IMR-90 (cell line): ENCODE data around the gene MEGF9. TPM values are rescaled to one million over a fixed set of nuclear protein-coding genes. Genes with fewer than 3 reads are reported as not detected.

Experiments used
- ATAC-seq: fragments of 200-7000 bp; cut with Tn5 transposase; 2 replicates; pipeline ENCODE4 v1.9.1; 2020; ENCODE audit warnings: low read depth, mild to moderate bottlenecking, moderate library complexity
- BruUV-seq: library from RNA; stranded (reverse); fragments of 400-500 nt; replicated peaks from 2 replicates; lab custom pipeline; 2021; lab: Mats Ljungman, UMichigan
- CTCF ChIA-PET: fragments of 300-600 bp; formaldehyde crosslinking; extraction: SDS; loops from one replicate; lab custom pipeline; 2021; ENCODE audit warnings: antibody characterized with exemption; lab: Yijun Ruan, JAX
- POLR2A ChIA-PET: fragments of 300-600 bp; sonication (Branson Sonifier 250); formaldehyde crosslinking; loops from one replicate; lab custom pipeline; 2022; ENCODE audit warnings: antibody characterized with exemption; ENCODE audit not compliant: unreplicated experiment; lab: Charles Lee
- DNase-seq: peaks from one replicate; pipeline ENCODE4 v3.0.0; 2013
- H2AFZ ChIP-seq: replicated peaks from 2 replicates; pipeline ENCODE3; 2013; ENCODE audit warnings: low read length, mild to moderate bottlenecking; ENCODE audit not compliant: poor library complexity
- H2AK5ac ChIP-seq: 2 replicates; pipeline ENCODE4 v1.6.1; 2013; ENCODE audit warnings: low read depth, low read length, inconsistent platforms
- H2AK9ac ChIP-seq: replicated peaks from 2 replicates; pipeline ENCODE3; 2013; ENCODE audit warnings: mild to moderate bottlenecking, low read depth, low read length, moderate library complexity; ENCODE audit not compliant: poor library complexity
- H2BK120ac ChIP-seq: 2 replicates; pipeline ENCODE4 v1.6.1; 2013; ENCODE audit warnings: low read depth, low read length, inconsistent platforms
- H2BK15ac ChIP-seq: 3 replicates; pipeline ENCODE4 v1.6.1; 2013; ENCODE audit warnings: low read depth, low read length, inconsistent platforms
- H2BK20ac ChIP-seq: 2 replicates; pipeline ENCODE4 v1.6.1; 2013; ENCODE audit warnings: low read depth, mild to moderate bottlenecking, inconsistent platforms, low read length, moderate library complexity
- H2BK5ac ChIP-seq: 2 replicates; pipeline ENCODE4 v1.6.1; 2013; ENCODE audit warnings: mild to moderate bottlenecking, low read depth, low read length, inconsistent platforms; ENCODE audit not compliant: poor library complexity, severe bottlenecking
- H3K14ac ChIP-seq: replicated peaks from 2 replicates; pipeline ENCODE4 v1.6.1; 2013; ENCODE audit warnings: low read depth, low read length, inconsistent platforms
- H3K18ac ChIP-seq: 2 replicates; pipeline ENCODE4 v1.6.1; 2013; ENCODE audit warnings: low read depth, low read length, control low read depth
- H3K23ac ChIP-seq: 2 replicates; pipeline ENCODE4 v1.6.1; 2013; ENCODE audit warnings: low read depth, low read length, inconsistent platforms
- H3K27ac ChIP-seq: 2 replicates; pipeline ENCODE4 v1.5.1; 2013; ENCODE audit warnings: mild to moderate bottlenecking, control low read depth, low read length; ENCODE audit not compliant: insufficient read depth
- H3K27me3 ChIP-seq: 2 replicates; pipeline ENCODE4 v1.6.1; 2013; ENCODE audit warnings: low read length; ENCODE audit not compliant: control insufficient read depth, insufficient read depth
- H3K36me3 ChIP-seq: 2 replicates; pipeline ENCODE4 v1.6.1; 2013; ENCODE audit warnings: low read length, mixed read lengths; ENCODE audit not compliant: control insufficient read depth, insufficient read depth
- H3K4ac ChIP-seq: 2 replicates; pipeline ENCODE4 v1.6.1; 2013; ENCODE audit warnings: low read depth, low read length, inconsistent platforms
- H3K4me1 ChIP-seq: 2 replicates; pipeline ENCODE4 v1.6.1; 2013; ENCODE audit warnings: low read length, mixed read lengths; ENCODE audit not compliant: control insufficient read depth, insufficient read depth
- H3K4me2 ChIP-seq: 2 replicates; pipeline ENCODE4 v1.6.1; 2013; ENCODE audit warnings: low read depth, mild to moderate bottlenecking, control low read depth, low read length, moderate library complexity
- H3K4me3 ChIP-seq: 2 replicates; pipeline ENCODE4 v1.5.1; 2013; ENCODE audit warnings: low read depth, mild to moderate bottlenecking, control low read depth, low read length, moderate library complexity; ENCODE audit not compliant: insufficient read depth
- H3K56ac ChIP-seq: 2 replicates; pipeline ENCODE4 v1.6.1; 2013; ENCODE audit warnings: low read length, inconsistent platforms; ENCODE audit not compliant: insufficient read depth; ENCODE audit errors: extremely low read depth
- H3K79me1 ChIP-seq, 2 experiments: 2 replicates each; pipeline ENCODE4 v1.6.1; 2013; ENCODE audit warnings: low read length in 2 of 2, inconsistent platforms in 1 of 2, low read depth in 1 of 2
- H3K9ac ChIP-seq: 2 replicates; pipeline ENCODE4 v1.6.1; 2013; ENCODE audit warnings: low read depth, low read length, control low read depth
- H3K9me1 ChIP-seq: 2 replicates; pipeline ENCODE4 v1.6.1; 2013; ENCODE audit warnings: low read length, inconsistent platforms; ENCODE audit not compliant: insufficient read depth
- H3K9me3 ChIP-seq: 2 replicates; pipeline ENCODE4 v1.6.1; 2013; ENCODE audit warnings: low read length; ENCODE audit not compliant: control insufficient read depth, insufficient read depth
- H4K20me1 ChIP-seq: 2 replicates; pipeline ENCODE4 v1.6.1; 2013; ENCODE audit warnings: low read length, inconsistent platforms; ENCODE audit not compliant: insufficient read depth
- H4K5ac ChIP-seq: 2 replicates; pipeline ENCODE4 v1.6.1; 2013; ENCODE audit warnings: mild to moderate bottlenecking, low read depth, low read length, control low read depth
- H4K8ac ChIP-seq, 2 experiments: 2 replicates each; pipeline ENCODE4 v1.6.1; 2013; ENCODE audit warnings: low read depth in 2 of 2, low read length in 2 of 2, control low read depth in 1 of 2, inconsistent platforms in 1 of 2
- H4K91ac ChIP-seq: 2 replicates; pipeline ENCODE4 v1.6.1; 2013; ENCODE audit warnings: low read depth, low read length, inconsistent platforms; ENCODE audit not compliant: insufficient read depth
- BHLHE40 ChIP-seq: fragments of 150-350 bp; IDR thresholded peaks from 2 replicates; pipeline ENCODE4 v1.6.1; 2016; ENCODE audit warnings: mild to moderate bottlenecking, low read depth, low read length
- CEBPB ChIP-seq: IDR thresholded peaks from 2 replicates; pipeline ENCODE4 v1.6.1; 2012; ENCODE audit warnings: low read depth, low read length, improper control_type of control experiment
- CTCF ChIP-seq: conservative IDR thresholded peaks from 2 replicates; pipeline ENCODE4 v1.5.1; 2012; ENCODE audit warnings: mild to moderate bottlenecking, low read depth, low read length, improper control_type of control experiment
- FOS ChIP-seq: fragments of 150-350 bp; IDR thresholded peaks from 2 replicates; pipeline ENCODE4 v1.6.1; 2016; ENCODE audit warnings: low read depth, low read length
- POLR2A ChIP-seq: IDR thresholded peaks from 2 replicates; pipeline ENCODE4 v1.6.1; 2012; ENCODE audit warnings: mild to moderate bottlenecking, low read depth, low read length
- RAD21 ChIP-seq: IDR thresholded peaks from 2 replicates; pipeline ENCODE4 v1.6.1; 2012; ENCODE audit warnings: low read length, improper control_type of control experiment
- RCOR1 ChIP-seq: IDR thresholded peaks from 2 replicates; pipeline ENCODE4 v1.6.1; 2012; ENCODE audit warnings: mild to moderate bottlenecking, low read length, improper control_type of control experiment; ENCODE audit not compliant: insufficient replicate concordance
- RFX5 ChIP-seq: IDR thresholded peaks from 2 replicates; pipeline ENCODE4 v1.8.0; 2012; ENCODE audit warnings: low read depth, mild to moderate bottlenecking, low read length, moderate library complexity
- USF2 ChIP-seq: fragments of 150-350 bp; IDR thresholded peaks from 2 replicates; pipeline ENCODE4 v1.6.1; 2017; ENCODE audit warnings: mild to moderate bottlenecking, antibody characterized with exemption, low read length, low read depth
- WGBS, 2 experiments: methylation state at CpG; one replicate each; pipeline versions ENCODE4 v1.1.5 to v1.1.7; 2013; ENCODE audit warnings: missing lambda C conversion rate in 2 of 2; ENCODE audit not compliant: insufficient read length in 1 of 2; ENCODE audit errors: extremely low coverage in 2 of 2; 5-methylcytosine and 5-hydroxymethylcytosine counted together
- dilution Hi-C: fragments of 300-500 bp; cut with HindIII; formaldehyde crosslinking; loops from one replicate; pipeline ENCODE4 v1.14.3; 2018; ENCODE audit warnings: low sequenced_read_pairs; ENCODE audit not compliant: unreplicated experiment
- in situ Hi-C: fragments of 300-500 bp; cut with MboI; formaldehyde crosslinking; loops from 3 replicates; pipeline ENCODE4 v1.14.3; 2019; ENCODE audit warnings: low sequenced_read_pairs, inconsistent platforms, mixed read lengths
- intact Hi-C: fragments of 100-400 bp; cut with micrococcal nuclease; formaldehyde crosslinking; loops from 2 replicates; pipeline ENCODE4 v1.10.0; 2022
- polyA plus RNA-seq, 3 experiments: library from polyadenylated mRNA; depleted of rRNA; stranded (reverse); fragments of >200 nt; gene quantifications; 2 replicates each; pipeline ENCODE4 v1.2.3, GENCODE V29; 2012; ENCODE audit warnings: low replicate concordance in 1 of 3
- total RNA-seq: library from RNA; depleted of rRNA; stranded (reverse); fragments of >200 nt; gene quantifications from 2 replicates; pipeline ENCODE4 v1.2.3, GENCODE V29; 2012

MEGF9 gene
- total and polyA plus RNA-seq, 2 of the 4 experiments (the other 2 are of a cell fraction): 3.4 TPM

- Histone ChIP-seq H3K18ac (no peak overlapping the region), H4K8ac (no peak overlapping the region), H3K9ac (no peak overlapping the region), H3K56ac (no peak overlapping the region), H3K27me3 (no peaks in the 10 kb centered on the region), H4K91ac (no peak overlapping the region), H3K9me3 (no peaks in the 10 kb centered on the region), H3K4me3 (no peak overlapping the region), H2AK9ac (no peak overlapping the region), H4K5ac (no peak overlapping the region), H2BK5ac (no peak overlapping the region), H3K14ac (no peak overlapping the region), H3K4me1 (no peaks in the 10 kb centered on the region), H3K36me3 (peaks cover 15% of the 10 kb centered on the region), H3K4ac (no peak overlapping the region), H2BK15ac (no peak overlapping the region), H3K27ac (no peak overlapping the region), H3K9me1 (peaks cover 13% of the 10 kb centered on the region), H3K23ac (no peak overlapping the region), H2BK120ac (no peak overlapping the region), H3K79me1 (peaks cover 36 to 56% of the 10 kb centered on the region in 2 experiments), H2AFZ (no peak overlapping the region), H2BK20ac (no peak overlapping the region), H2AK5ac (no peak overlapping the region), H3K4me2 (no peak overlapping the region), H4K20me1 (0 out of 2 replicates have a peak, but pooled peaks cover 3% of the 10 kb centered on the region)
- TF ChIP-seq BHLHE40: no peak
- TF ChIP-seq RAD21: no peak
- TF ChIP-seq FOS: no peak
- TF ChIP-seq RFX5: no peak
- TF ChIP-seq USF2: no peak
- TF ChIP-seq CEBPB: no peak
- TF ChIP-seq CTCF: no peak
- no peak for TF ChIP-seq RCOR1
- no peak for TF ChIP-seq POLR2A
- intact Hi-C loops: no loop called here
- in situ Hi-C loops: no loop called here
- POLR2A ChIA-PET: no interaction called here
- WGBS, 2 experiments: no CpG with 5 or more reads among the region's 1 CpG
- no TSS peak for BruUV-seq
- CTCF ChIA-PET: no interaction called here
- dilution Hi-C loops: no loop called here
- ATAC-seq (no peak), DNase-seq (no peak)
These were observed 152.6 kb downstream of the MEGF9 start for GRCh38 chr9:120561709-120562108.
